GM23338 (cell line): ENCODE results near the gene HNMT. TPM values are rescaled to one million over a fixed set of nuclear protein-coding genes. Genes with fewer than 3 reads are reported as not detected.

Experiments used
- ATAC-seq: fragments of 200-7000 bp; cut with Tn5 transposase; 3 replicates; pipeline ENCODE4 v1.9.1; 2020
- DNase-seq: peaks from one replicate; pipeline ENCODE4 v3.0.0-alpha.2; 2015; ENCODE audit warnings: low spot score
- H2AFZ ChIP-seq: fragments of 200-600 bp; sonication (generic); 2 replicates; pipeline ENCODE4 v1.8.0; 2016; ENCODE audit warnings: antibody characterized with exemption, mild to moderate bottlenecking, moderate library complexity
- H3F3A ChIP-seq: fragments of 200-600 bp; sonication (generic); replicated peaks from 2 replicates; pipeline ENCODE4 v1.8.0; 2017; ENCODE audit warnings: antibody characterized with exemption, mixed run types, low read depth
- H3K27ac ChIP-seq: fragments of 200-600 bp; sonication (generic); 2 replicates; pipeline ENCODE4 v1.6.1; 2016; ENCODE audit warnings: low read depth
- H3K27me3 ChIP-seq: fragments of 200-600 bp; sonication (generic); 2 replicates; pipeline ENCODE4 v1.8.0; 2016; ENCODE audit warnings: mild to moderate bottlenecking, mixed run types, moderate library complexity; ENCODE audit not compliant: insufficient read depth
- H3K36me3 ChIP-seq: fragments of 200-600 bp; sonication (generic); 2 replicates; pipeline ENCODE4 v1.8.0; 2016; ENCODE audit warnings: mild to moderate bottlenecking; ENCODE audit not compliant: insufficient read depth
- H3K4me1 ChIP-seq: fragments of 200-600 bp; sonication (generic); 2 replicates; pipeline ENCODE4 v1.8.0; 2016; ENCODE audit warnings: mild to moderate bottlenecking, moderate library complexity; ENCODE audit not compliant: insufficient read depth
- H3K4me2 ChIP-seq: fragments of 200-600 bp; sonication (generic); 2 replicates; pipeline ENCODE4 v1.7.1; 2017; ENCODE audit warnings: mixed run types
- H3K4me3 ChIP-seq: fragments of 200-600 bp; sonication (generic); 2 replicates; pipeline ENCODE4 v1.6.1; 2016; ENCODE audit warnings: mixed run types
- H3K79me2 ChIP-seq: fragments of 200-600 bp; sonication (generic); replicated peaks from 2 replicates; pipeline ENCODE4 v1.8.0; 2017; ENCODE audit warnings: mild to moderate bottlenecking; ENCODE audit not compliant: insufficient read depth
- H3K9me2 ChIP-seq: fragments of 200-600 bp; sonication (generic); 2 replicates; pipeline ENCODE4 v1.8.0; 2017; ENCODE audit not compliant: insufficient read depth
- H4K20me1 ChIP-seq: fragments of 200-600 bp; sonication (generic); replicated peaks from 2 replicates; pipeline ENCODE4 v1.8.0; 2017; ENCODE audit warnings: mild to moderate bottlenecking; ENCODE audit not compliant: insufficient read depth
- H3K27ac Mint-ChIP-seq: 2 replicates; pipeline ENCODE4 v1.8.0; 2020; ENCODE audit warnings: inconsistent platforms, mild to moderate bottlenecking, moderate library complexity, mixed read lengths
- H3K27me3 Mint-ChIP-seq: 3 replicates; pipeline ENCODE4 v1.8.0; 2022; ENCODE audit warnings: low read depth, mild to moderate bottlenecking, moderate library complexity, mixed read lengths, inconsistent platforms; ENCODE audit not compliant: insufficient read depth, poor library complexity
- H3K36me3 Mint-ChIP-seq: 3 replicates; pipeline ENCODE4 v1.8.0; 2021; ENCODE audit warnings: low read depth, mild to moderate bottlenecking, inconsistent platforms, moderate library complexity, mixed read lengths
- H3K4me1 Mint-ChIP-seq: 3 replicates; pipeline ENCODE4 v1.8.0; 2020; ENCODE audit warnings: mild to moderate bottlenecking, inconsistent platforms, mixed read lengths
- H3K4me3 Mint-ChIP-seq: 3 replicates; pipeline ENCODE4 v1.8.0; 2021; ENCODE audit warnings: moderate library complexity, mild to moderate bottlenecking, inconsistent platforms, mixed read lengths
- H3K9me3 Mint-ChIP-seq: 3 replicates; pipeline ENCODE4 v1.8.0; 2020; ENCODE audit warnings: moderate library complexity, mild to moderate bottlenecking, inconsistent platforms, mixed read lengths
- CREB1 ChIP-seq: fragments of 250-450 bp; sonication (Bioruptor Pico); IDR thresholded peaks from 2 replicates; pipeline ENCODE4 v1.5.0; 2020; ENCODE audit warnings: low read depth, mild to moderate bottlenecking, moderate library complexity
- CTCF ChIP-seq, 2 experiments: fragments of 200-600 bp in 1 of 2; sonication (generic) in 1 of 2; conservative IDR thresholded peaks; 2 replicates each; pipeline versions ENCODE4 v1.5.1 to v1.6.1; 2016 to 2017; ENCODE audit warnings: antibody characterized with exemption in 2 of 2, low read depth in 2 of 2, mild to moderate bottlenecking in 2 of 2, moderate library complexity in 1 of 2
- ETS1 ChIP-seq: IDR thresholded peaks from 2 replicates; pipeline ENCODE4 v1.6.1; 2016; ENCODE audit warnings: antibody characterized with exemption
- EZH2 ChIP-seq: fragments of 200-600 bp; sonication (generic); IDR thresholded peaks from one replicate; pipeline ENCODE4 v1.8.0; 2017; ENCODE audit warnings: antibody characterized with exemption, mild to moderate bottlenecking, low read depth; ENCODE audit not compliant: unreplicated experiment
- EZH2phosphoT487 ChIP-seq: fragments of 200-600 bp; sonication (generic); IDR thresholded peaks from one replicate; pipeline ENCODE4 v1.8.1; 2018; ENCODE audit warnings: antibody characterized with exemption; ENCODE audit not compliant: unreplicated experiment
- JUNB ChIP-seq: IDR thresholded peaks from one replicate; pipeline ENCODE4 v1.6.1; 2016; ENCODE audit warnings: antibody characterized with exemption; ENCODE audit not compliant: unreplicated experiment
- POLR2AphosphoS5 ChIP-seq: IDR thresholded peaks from 2 replicates; pipeline ENCODE4 v1.6.1; 2016; ENCODE audit warnings: antibody characterized with exemption, low read depth
- REST ChIP-seq: IDR thresholded peaks from one replicate; pipeline ENCODE4 v1.6.1; 2018; ENCODE audit warnings: antibody characterized with exemption; ENCODE audit not compliant: unreplicated experiment
- polyA plus RNA-seq: library from polyadenylated mRNA; unstranded; fragments of >200 nt; fragmentation: Nextera tagmentation; extraction: Ambion mirVana; gene quantifications from 2 replicates; pipeline ENCODE4 v1.2.1, GENCODE V29; 2016
- total RNA-seq: library from RNA; depleted of rRNA; stranded (reverse); fragments of >200 nt; shearing (Covaris generic); gene quantifications from 2 replicates; pipeline ENCODE4 v1.2.3, GENCODE V29; 2014

The HNMT gene
- total and polyA plus RNA-seq, 2 experiments from 2014 or later, result 3.3 to 3.4 TPM

- TF ChIP-seq ETS1 (no peak), CTCF (conservative IDR thresholded peaks at IDR 0.05; ENCODE audit: low read depth in 2 of 2) (no peak), JUNB (no peak), CREB1 (no peak), EZH2phosphoT487 (no peak), REST (no peak)
Observed at GRCh38 chr2:137976274-137976673, 12.0 kb downstream of the HNMT start (continued).

GRCh38 chr2:137977790-137978189 lies 13.5 kb downstream of the HNMT start:
- Mint-ChIP-seq H3K36me3 (no peaks in the 10 kb centered on the region), H3K27me3 (no peaks in the 10 kb centered on the region), H3K4me3 (no peak overlapping the region), H3K27ac (no peak overlapping the region), H3K4me1 (peaks cover 13% of the 10 kb centered on the region), H3K9me3 (no peaks in the 10 kb centered on the region)
- Histone ChIP-seq H3K4me2 (no peak overlapping the region), H3K9me2 (no peaks in the 10 kb centered on the region), H3K79me2 (no peaks in the 10 kb centered on the region), H2AFZ (no peak overlapping the region), H3K36me3 (no peaks in the 10 kb centered on the region), H3K4me3 (no peak overlapping the region), H3K27me3 (no peaks in the 10 kb centered on the region), H3K4me1 (no peaks in the 10 kb centered on the region), H3F3A (no peaks in the 10 kb centered on the region), H4K20me1 (no peaks in the 10 kb centered on the region), H3K27ac (no peak overlapping the region)
- DNase-seq (no peak), ATAC-seq (peak; percentile 29; the same call in 1 of the 3 replicates)
- TF ChIP-seq JUNB, result no peak
- no peak for TF ChIP-seq CREB1
- no peak for TF ChIP-seq POLR2AphosphoS5
- TF ChIP-seq REST, result no peak
- TF ChIP-seq EZH2, result no peak
- no peak for TF ChIP-seq ETS1
- no peak for TF ChIP-seq EZH2phosphoT487
